HepG2 (cell line): Measurements from ENCODE around the gene TUBB3. TPM values are rescaled to one million over a fixed set of nuclear protein-coding genes. Genes with fewer than 3 reads are reported as not detected.

ENCODE experiments used
- CCDC6 ChIP-seq: sonication (generic); formaldehyde crosslinking; IDR thresholded peaks from 2 replicates; pipeline ENCODE4 v1.8.1; 2022; ENCODE audit warnings: mild to moderate bottlenecking, missing genetic modification reagents, moderate library complexity
- FLYWCH1 ChIP-seq: sonication (generic); formaldehyde crosslinking; IDR thresholded peaks from 2 replicates; pipeline ENCODE4 v1.8.1; 2023; ENCODE audit warnings: mild to moderate bottlenecking, missing genetic modification reagents
- IKZF1 ChIP-seq: fragments of 450-650 bp; IDR thresholded peaks from 2 replicates; pipeline ENCODE4 v1.7.1; 2016
- NR0B2 ChIP-seq: sonication (generic); formaldehyde crosslinking; IDR thresholded peaks from 2 replicates; pipeline ENCODE4 v1.4.0; 2020; ENCODE audit warnings: mild to moderate bottlenecking, missing genetic modification reagents
- POGK ChIP-seq: sonication (generic); formaldehyde crosslinking; conservative IDR thresholded peaks from 2 replicates; pipeline ENCODE4 v1.8.0; 2022; ENCODE audit warnings: mild to moderate bottlenecking, moderate library complexity, missing genetic modification reagents
- SAFB2 ChIP-seq: sonication (generic); formaldehyde crosslinking; IDR thresholded peaks from 2 replicates; pipeline ENCODE4 v1.5.1; 2020; ENCODE audit warnings: missing genetic modification reagents, low read depth, mild to moderate bottlenecking, borderline replicate concordance
- YY1 ChIP-seq: IDR thresholded peaks from 2 replicates; pipeline ENCODE4 v1.6.1; 2011; ENCODE audit warnings: low read length, low read depth, moderate library complexity, mild to moderate bottlenecking; ENCODE audit not compliant: insufficient read depth, insufficient replicate concordance
- ZBED4 ChIP-seq: sonication (generic); formaldehyde crosslinking; IDR thresholded peaks from 2 replicates; pipeline ENCODE4 v1.4.0; 2020; ENCODE audit warnings: missing genetic modification reagents, borderline replicate concordance
- ZNF280B ChIP-seq: sonication (generic); formaldehyde crosslinking; IDR thresholded peaks from 2 replicates; pipeline ENCODE4 v1.5.0; 2020; ENCODE audit warnings: missing genetic modification reagents, mild to moderate bottlenecking, borderline replicate concordance
- ZNF331 ChIP-seq: sonication (generic); formaldehyde crosslinking; IDR thresholded peaks from 2 replicates; pipeline ENCODE4 v1.4.0; 2020; ENCODE audit warnings: missing genetic modification reagents
- ZNF687 ChIP-seq: sonication (generic); formaldehyde crosslinking; IDR thresholded peaks from 2 replicates; pipeline ENCODE4 v1.5.1; 2020; ENCODE audit warnings: mild to moderate bottlenecking, missing genetic modification reagents, moderate library complexity
- ZNF746 ChIP-seq: sonication (generic); formaldehyde crosslinking; IDR thresholded peaks from 2 replicates; pipeline ENCODE4 v1.8.0; 2022; ENCODE audit warnings: mild to moderate bottlenecking, missing genetic modification reagents
- polyA plus RNA-seq, 8 experiments: library from polyadenylated mRNA; depleted of rRNA in 3 of 8; stranded (reverse) in 7 of 8; unstranded in 1 of 8; fragments of >200 nt; fragmentation: Illumina TruSeq in 4 of 8; extraction: Trizol in 4 of 8; gene quantifications; 2 replicates each; pipeline versions ENCODE4 v1.2.1 to v1.2.3, GENCODE V29; 2011 to 2016; ENCODE audit warnings: low read depth in 4 of 8, missing spikeins in 1 of 8, mixed read lengths in 1 of 8; ENCODE audit not compliant: insufficient read depth in 1 of 8
- total RNA-seq, 5 experiments: library from RNA; depleted of rRNA; stranded (reverse); fragments of >200 nt; fragmentation: Illumina TruSeq; extraction: Trizol; gene quantifications; 2 replicates each; pipeline ENCODE4 v1.2.3, GENCODE V29; 2016; ENCODE audit warnings: low read depth in 1 of 5

Gene TUBB3
- total and polyA plus RNA-seq, 2 of the 13 experiments (the other 11 are each of a cell fraction or from before 2014, with no cell fraction given), result 110 to 185 TPM

- TF ChIP-seq ZBED4 (CRISPR knock-in tag) (no peak), CCDC6 (no peak), ZNF687 (CRISPR knock-in tag) (peak; percentile 87), YY1 (peak; percentile 76), ZNF280B (CRISPR knock-in tag) (no peak; the same call in 1 of the 2 replicates), ZNF331 (CRISPR knock-in tag) (peak; percentile 83; the same call in 1 of the 2 replicates), SAFB2 (no peak), NR0B2 (CRISPR knock-in tag) (peak; percentile 94; the same call in 1 of the 2 replicates), ZNF746 (CRISPR knock-in tag) (peak; percentile 75; the same call in 1 of the 2 replicates), POGK (peak; percentile 85), FLYWCH1 (CRISPR knock-in tag) (no peak; the same call in 1 of the 2 replicates), IKZF1 (no peak)
Observed at GRCh38 chr16:89918453-89919347, 4.4 kb upstream of the TUBB3 start, which contains the start of gene MC1R (continued).
